NCI-H524 (cell line): Measurements from ENCODE around the gene NKIRAS2.

Experiments used
- DNase-seq, 2 experiments: peaks; one replicate each; lab custom pipeline; 2025; lab: John Stamatoyannopoulos, UW

Gene NKIRAS2

GRCh38 chr17:42026857-42027589, 7.1 kb downstream of the NKIRAS2 start:
- DNase-seq, result peak in 1 of 2 experiments; percentile 56

- no peak for DNase-seq
These were observed 7.7 kb downstream of the NKIRAS2 start for GRCh38 chr17:42027590-42027889.

GRCh38 chr17:42027961-42028790, 8.3 kb downstream of the NKIRAS2 start:
- peak in 1 of 2 experiments; percentile 50 for DNase-seq

GRCh38 chr17:42028791-42029127, 8.9 kb downstream of the NKIRAS2 start:
- no peak for DNase-seq

GRCh38 chr17:42031584-42031983, 11.7 kb downstream of the NKIRAS2 start:
- DNase-seq, result no peak

- peak; percentile 35 to 73 for DNase-seq
These were observed 14.2 kb downstream of the NKIRAS2 start for GRCh38 chr17:42034059-42034458.

- no peak for DNase-seq
These were observed 18.5 kb downstream of the NKIRAS2 start for GRCh38 chr17:42038221-42038973.

- DNase-seq, result no peak
These were observed 20.2 kb downstream of the NKIRAS2 start for GRCh38 chr17:42039794-42040763.

- DNase-seq, result no peak
These were observed 20.9 kb downstream of the NKIRAS2 start for GRCh38 chr17:42040818-42041217.

- no peak for DNase-seq
These were observed 21.7 kb downstream of the NKIRAS2 start for GRCh38 chr17:42041619-42042018.

GRCh38 chr17:42042598-42043319, 22.9 kb downstream of the NKIRAS2 start:
- no peak for DNase-seq

GRCh38 chr17:42045719-42046118, 25.8 kb downstream of the NKIRAS2 start:
- DNase-seq, result peak in 1 of 2 experiments; percentile 22

- no peak for DNase-seq
These were observed 27.5 kb downstream of the NKIRAS2 start for GRCh38 chr17:42047343-42047742.

- DNase-seq, result no peak
These were observed 30.0 kb downstream of the NKIRAS2 start for GRCh38 chr17:42049834-42050392.

GRCh38 chr17:42050393-42051012, 30.6 kb downstream of the NKIRAS2 start, which contains the start of gene C17orf113:
Gene C17orf113, minus strand, starts transcription at chr17:42050601. Its CDS starts 7,225 bp downstream, at chr17:42043376.
- DNase-seq, result peak; percentile 34 to 70

- no peak for DNase-seq
These were observed 31.1 kb downstream of the NKIRAS2 start for GRCh38 chr17:42051013-42051400.

GRCh38 chr17:42051645-42052044, 31.8 kb downstream of the NKIRAS2 start:
- DNase-seq, result no peak

GRCh38 chr17:42052346-42052877, 32.5 kb downstream of the NKIRAS2 start:
- no peak for DNase-seq

GRCh38 chr17:42053731-42054500, 34.0 kb downstream of the NKIRAS2 start:
- no peak for DNase-seq
